Activated T-helper 1 cell treated with anti-CD3 and anti-CD28 coated beads, Interleukin-2, amount 50 U/mL, for 16 hours (primary cell): ENCODE measurements around the gene DICER1.

Source experiments
- DNase-seq, 2 donors: peaks; one replicate each; pipeline ENCODE4 v3.0.0-alpha.2; 2020; ENCODE audit warnings: low read depth in 1 of 2, low spot score in 1 of 2

The DICER1 gene

DNA sequence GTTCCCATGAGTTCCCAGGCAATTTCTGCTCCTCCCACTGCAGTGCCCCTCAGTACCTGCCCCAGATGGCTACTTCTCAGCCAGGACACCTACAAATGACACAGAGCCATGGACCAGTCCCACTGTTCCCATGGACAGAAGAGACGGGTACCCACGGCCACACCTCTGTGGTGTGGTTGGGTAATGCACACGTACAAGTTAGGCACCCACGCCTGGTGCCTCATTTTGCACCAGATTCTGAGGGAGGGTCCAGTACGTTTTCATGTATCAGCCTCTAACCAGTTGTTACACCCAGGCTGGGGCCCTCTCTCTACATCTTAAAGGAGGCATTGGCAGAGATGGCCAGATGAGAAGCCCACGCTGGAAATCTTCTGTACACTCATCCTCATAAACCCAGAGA lies 114.0 kb downstream of the DICER1 start:
- DNase-seq = no peak

GRCh38 chr14:95041477-95042020 lies 115.8 kb downstream of the DICER1 start:
- DNase-seq = no peak

GRCh38 chr14:95040708-95041476 lies 116.4 kb downstream of the DICER1 start:
- no peak for DNase-seq

GRCh38 chr14:95039993-95040348 lies 117.4 kb downstream of the DICER1 start:
- no peak for DNase-seq

GRCh38 chr14:95039259-95039992 lies 117.9 kb downstream of the DICER1 start:
- no peak for DNase-seq

DNA sequence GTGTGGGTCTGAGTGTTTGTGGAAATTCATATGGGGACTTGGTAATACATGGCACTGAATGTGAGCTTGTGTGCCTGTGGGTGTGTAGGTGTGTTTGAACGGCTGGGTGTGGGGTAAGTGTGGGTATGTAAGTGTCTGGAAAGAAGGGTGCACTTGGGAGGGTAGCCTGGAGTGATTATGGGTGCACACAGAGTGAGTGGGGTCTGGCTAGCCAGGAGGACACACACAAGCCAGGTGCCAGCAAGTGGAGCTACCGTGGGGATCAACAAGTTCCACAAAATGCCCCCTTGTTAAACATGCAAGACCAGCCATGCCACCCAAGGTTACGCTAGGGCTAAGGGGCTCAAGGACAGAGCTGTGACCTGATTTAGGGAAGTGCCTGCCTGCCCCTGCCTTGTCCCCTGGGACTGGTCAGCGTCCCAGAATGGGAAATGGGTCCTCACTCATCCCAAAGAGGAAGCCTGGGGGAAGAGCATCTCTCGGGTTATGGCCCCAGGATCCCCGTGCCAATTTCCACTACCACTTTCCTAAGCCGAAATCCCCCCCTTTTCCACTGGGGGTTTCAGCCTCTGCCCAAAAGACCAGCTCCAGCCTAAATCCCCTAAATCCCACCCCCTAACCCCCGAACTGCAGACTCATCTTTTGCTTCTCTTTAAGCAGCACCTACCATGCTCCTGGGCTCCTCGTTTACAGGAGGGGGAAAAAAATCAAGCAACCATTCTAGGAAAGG lies 118.6 kb downstream of the DICER1 start:
- DNase-seq = no peak

GRCh38 chr14:95037273-95037672 lies 120.1 kb downstream of the DICER1 start:
- DNase-seq = no peak
